ENCODE results near the gene MEAF6. TPM values are rescaled to one million over a fixed set of nuclear protein-coding genes. Genes with fewer than 3 reads are reported as not detected.

MEAF6 gene
- total RNA-seq, 1 experiment from 2014 or later: 51.6 TPM

DNA sequence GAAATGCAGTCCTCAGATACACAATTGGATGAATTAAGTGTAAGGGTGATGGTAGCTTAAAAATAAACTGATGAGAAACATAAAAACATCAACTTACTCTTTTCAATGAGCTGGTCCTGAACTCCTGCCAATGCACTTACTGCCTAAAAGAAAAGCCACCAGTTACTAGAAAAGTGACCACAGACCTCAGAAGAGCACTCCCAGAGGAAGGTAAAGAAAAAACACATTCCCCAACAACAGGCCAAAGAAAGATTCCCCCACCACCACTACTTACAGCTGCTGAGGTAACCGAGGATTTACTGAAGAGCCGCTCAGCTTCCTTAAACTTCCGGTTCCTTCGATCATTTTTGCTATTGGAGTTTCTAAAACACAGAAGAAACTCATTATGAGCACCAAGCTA is 5.4 kb downstream of the MEAF6 start:
- no peak overlapping the region for H3K23ac ChIP-seq (ENCODE audit: insufficient read length, low read depth, low read length)
- no peaks in the 10 kb centered on the region for H3K27me3 ChIP-seq (ENCODE audit: insufficient read depth, low read length)
- no peak overlapping the region for H3K4me2 ChIP-seq (ENCODE audit: insufficient read depth, insufficient read length, low read length)
- no peak overlapping the region for H4K91ac ChIP-seq (ENCODE audit: insufficient read length, low read depth, low read length)
- no peak overlapping the region for H3K27ac ChIP-seq (ENCODE audit: insufficient read length, low read depth, low read length)
- H3K27me3 Mint-ChIP-seq (ENCODE audit: low read depth): no peaks in the 10 kb centered on the region
- H4K20me1 ChIP-seq (ENCODE audit: control insufficient read depth, insufficient read depth, insufficient read length): no peaks in the 10 kb centered on the region
- H2BK20ac ChIP-seq (ENCODE audit: low read depth, low read length, poor library complexity, severe bottlenecking): no peak overlapping the region
- H2BK5ac ChIP-seq (ENCODE audit: insufficient read length, low read length): no peak overlapping the region
- no peak overlapping the region for H3K4ac ChIP-seq (ENCODE audit: low read depth, low read length)
- DNase-seq: no peak
- peak overlapping the region in 2 of 3 experiments; percentile 43 to 74; a peak in 3 of 7 replicates for H3K27ac Mint-ChIP-seq
- H3K14ac ChIP-seq (ENCODE audit: insufficient read depth, low read length): no peak overlapping the region
- H3K9me3 Mint-ChIP-seq: no peaks in the 10 kb centered on the region
- no peak overlapping the region for H2AK5ac ChIP-seq (ENCODE audit: insufficient read length, low read length)
- H3K9me3 ChIP-seq (ENCODE audit: control insufficient read depth, low read depth, low read length): no peaks in the 10 kb centered on the region
- H3K4me1 ChIP-seq (ENCODE audit: insufficient read depth, low read length): no peaks in the 10 kb centered on the region
- TF ChIP-seq, protein P1, sequence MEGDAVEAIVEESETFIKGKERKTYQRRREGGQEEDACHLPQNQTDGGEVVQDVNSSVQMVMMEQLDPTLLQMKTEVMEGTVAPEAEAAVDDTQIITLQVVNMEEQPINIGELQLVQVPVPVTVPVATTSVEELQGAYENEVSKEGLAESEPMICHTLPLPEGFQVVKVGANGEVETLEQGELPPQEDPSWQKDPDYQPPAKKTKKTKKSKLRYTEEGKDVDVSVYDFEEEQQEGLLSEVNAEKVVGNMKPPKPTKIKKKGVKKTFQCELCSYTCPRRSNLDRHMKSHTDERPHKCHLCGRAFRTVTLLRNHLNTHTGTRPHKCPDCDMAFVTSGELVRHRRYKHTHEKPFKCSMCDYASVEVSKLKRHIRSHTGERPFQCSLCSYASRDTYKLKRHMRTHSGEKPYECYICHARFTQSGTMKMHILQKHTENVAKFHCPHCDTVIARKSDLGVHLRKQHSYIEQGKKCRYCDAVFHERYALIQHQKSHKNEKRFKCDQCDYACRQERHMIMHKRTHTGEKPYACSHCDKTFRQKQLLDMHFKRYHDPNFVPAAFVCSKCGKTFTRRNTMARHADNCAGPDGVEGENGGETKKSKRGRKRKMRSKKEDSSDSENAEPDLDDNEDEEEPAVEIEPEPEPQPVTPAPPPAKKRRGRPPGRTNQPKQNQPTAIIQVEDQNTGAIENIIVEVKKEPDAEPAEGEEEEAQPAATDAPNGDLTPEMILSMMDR (conservative IDR thresholded peaks at IDR 0.05): peak; percentile 50
- no peak overlapping the region for H2BK12ac ChIP-seq (ENCODE audit: insufficient read length, low read depth, low read length)
- H3K79me2 ChIP-seq (ENCODE audit: insufficient read depth, low read length): no peaks in the 10 kb centered on the region
- H2BK120ac ChIP-seq (ENCODE audit: low read depth, low read length, poor library complexity, severe bottlenecking): no peak overlapping the region
- H3T11ph ChIP-seq (ENCODE audit: low read length): no peak overlapping the region
- H3K4me3 Mint-ChIP-seq: no peak overlapping the region
- no peak overlapping the region for H4K8ac ChIP-seq (replicated peaks; ENCODE audit: insufficient read length, low read depth, low read length)
- H3K9ac ChIP-seq (ENCODE audit: extremely low read depth, insufficient read length, low read length): no peak overlapping the region
- peaks cover 5 to 7% of the 10 kb centered on the region in 2 experiments for H3K4me1 Mint-ChIP-seq
- H3K23me2 ChIP-seq (ENCODE audit: insufficient read length, low read depth, low read length, poor library complexity, severe bottlenecking): no peaks in the 10 kb centered on the region
- H2BK15ac ChIP-seq (ENCODE audit: low read depth, low read length): no peak overlapping the region
- no peak overlapping the region for H4K5ac ChIP-seq (ENCODE audit: insufficient read length, low read depth, low read length)
- no CpG with 5 or more reads among the region's 4 CpGs for WGBS (ENCODE audit: extremely low coverage, insufficient read length, low lambda C conversion rate)
- H3K18ac ChIP-seq (ENCODE audit: insufficient read length, low read depth, low read length): no peak overlapping the region
- H3K56ac ChIP-seq (ENCODE audit: insufficient read length, low read depth, low read length): no peak overlapping the region
- H2AFZ ChIP-seq (ENCODE audit: low read length): no peak overlapping the region
- H3K79me1 ChIP-seq (ENCODE audit: insufficient read depth, low read depth, low read length, poor library complexity, severe bottlenecking): no peaks in the 10 kb centered on the region
- peaks cover 7 to 64% (median 41%) of the 10 kb centered on the region in 3 experiments; a peak in 6 of 7 replicates for H3K36me3 Mint-ChIP-seq (ENCODE audit: insufficient read depth in 1 of 3, low read depth in 3 of 3)
